IMR-90 (cell line): ENCODE data around the gene PARD3.

Source experiments
- BHLHE40 ChIP-seq: fragments of 150-350 bp; IDR thresholded peaks from 2 replicates; pipeline ENCODE4 v1.6.1; 2016; ENCODE audit warnings: mild to moderate bottlenecking, low read depth, low read length
- CTCF ChIP-seq: conservative IDR thresholded peaks from 2 replicates; pipeline ENCODE4 v1.5.1; 2012; ENCODE audit warnings: mild to moderate bottlenecking, low read depth, low read length, improper control_type of control experiment
- MAFK ChIP-seq: IDR thresholded peaks from 2 replicates; pipeline ENCODE4 v1.6.1; 2012; ENCODE audit warnings: low read depth, low read length, improper control_type of control experiment
- POLR2A ChIP-seq: IDR thresholded peaks from 2 replicates; pipeline ENCODE4 v1.6.1; 2012; ENCODE audit warnings: mild to moderate bottlenecking, low read depth, low read length
- RAD21 ChIP-seq: IDR thresholded peaks from 2 replicates; pipeline ENCODE4 v1.6.1; 2012; ENCODE audit warnings: low read length, improper control_type of control experiment
- SMC3 ChIP-seq: fragments of 150-350 bp; IDR thresholded peaks from 2 replicates; pipeline ENCODE4 v1.6.1; 2016; ENCODE audit warnings: low read depth, mild to moderate bottlenecking, antibody characterized with exemption, low read length, moderate library complexity
- USF2 ChIP-seq: fragments of 150-350 bp; IDR thresholded peaks from 2 replicates; pipeline ENCODE4 v1.6.1; 2017; ENCODE audit warnings: mild to moderate bottlenecking, antibody characterized with exemption, low read length, low read depth

GRCh38 chr10:34184397-34184796 is 630.7 kb downstream of the PARD3 start:
- no peak for TF ChIP-seq SMC3
- TF ChIP-seq RAD21: no peak
- TF ChIP-seq CTCF: no peak
- TF ChIP-seq POLR2A: no peak
- no peak for TF ChIP-seq BHLHE40
- TF ChIP-seq USF2: no peak
- no peak for TF ChIP-seq MAFK
